Fibroblast of skin of back (primary cell): ENCODE data around the gene MAP3K5.

Experiments
- DNase-seq: peaks from one replicate; pipeline ENCODE4 v3.0.0-alpha.2; 2013

MAP3K5 gene

DNA sequence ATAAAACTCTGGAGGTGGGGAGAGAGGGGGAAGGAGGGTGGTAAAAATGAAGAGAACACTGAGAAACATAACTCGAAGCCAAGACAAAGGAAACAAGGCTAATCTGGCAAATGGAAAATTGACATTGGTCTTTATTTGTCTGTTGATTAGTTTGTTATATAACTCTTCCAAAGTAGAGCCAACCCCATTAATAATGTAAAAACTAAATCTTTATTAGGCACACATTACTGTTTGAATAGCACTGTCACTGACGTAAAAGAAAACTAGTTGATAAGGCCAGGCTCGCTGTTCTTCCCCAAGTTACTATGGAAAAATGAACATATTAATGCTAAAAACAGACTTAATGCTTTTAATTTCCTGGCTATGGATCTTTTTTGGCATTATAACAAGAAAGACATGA, 110.0 kb downstream of the MAP3K5 start:
- DNase-seq = no peak

DNA sequence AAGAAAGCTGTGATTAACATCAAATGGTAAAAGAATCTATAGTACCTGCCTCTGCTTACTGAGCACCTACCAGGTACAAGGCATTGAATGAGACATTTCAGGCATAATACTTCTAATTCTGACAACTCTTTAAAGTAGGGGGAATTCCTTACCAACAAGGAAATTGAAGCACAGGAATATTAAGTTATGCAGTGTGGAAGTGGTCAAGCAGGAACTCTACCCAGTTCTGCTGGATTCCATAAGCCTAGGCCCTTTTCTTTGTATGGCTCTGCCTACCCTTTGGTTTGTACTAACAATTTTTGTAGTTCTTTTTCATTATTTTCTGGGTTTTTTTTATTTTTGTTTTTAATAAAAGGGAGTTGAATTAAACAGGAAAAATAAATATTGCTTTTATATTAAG, 114.5 kb downstream of the MAP3K5 start:
- no peak for DNase-seq

DNA sequence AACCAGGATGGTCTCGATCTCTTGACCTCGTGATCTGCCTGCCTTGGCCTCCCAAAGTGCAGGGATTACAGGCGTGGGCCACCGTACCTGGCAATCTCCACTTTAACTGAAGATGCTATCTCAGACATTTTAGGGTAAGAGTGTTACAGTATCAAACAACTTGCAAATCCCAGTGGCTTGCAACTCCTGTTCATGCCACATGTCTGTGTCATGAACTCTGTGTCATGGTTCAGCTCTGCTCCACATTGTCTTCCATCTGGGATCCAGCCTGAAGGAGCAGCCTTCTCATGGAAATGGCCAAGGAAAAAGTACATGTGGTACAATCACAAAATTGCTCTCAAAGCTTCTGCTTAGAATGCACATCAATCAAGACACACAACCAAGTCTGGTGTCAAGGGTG, 114.9 kb downstream of the MAP3K5 start:
- no peak for DNase-seq

DNA sequence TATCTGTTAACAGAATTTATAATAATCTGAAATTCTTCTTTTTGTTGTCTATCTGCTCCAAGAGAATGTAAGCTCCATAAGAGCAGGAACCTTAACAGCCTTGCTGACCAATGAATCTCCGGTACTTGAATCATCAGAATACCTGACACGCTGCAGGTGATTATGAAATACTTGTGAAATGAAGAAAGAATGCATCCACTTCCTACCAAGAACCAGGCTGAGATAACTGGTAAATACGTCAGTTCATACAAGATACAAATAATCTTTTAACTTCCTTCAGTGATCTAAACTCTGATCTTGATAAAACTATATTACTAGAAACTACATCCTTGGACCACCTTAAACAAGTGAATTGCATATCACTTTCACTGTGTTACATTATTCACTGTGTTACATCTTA, 116.2 kb downstream of the MAP3K5 start:
- DNase-seq = no peak

DNA sequence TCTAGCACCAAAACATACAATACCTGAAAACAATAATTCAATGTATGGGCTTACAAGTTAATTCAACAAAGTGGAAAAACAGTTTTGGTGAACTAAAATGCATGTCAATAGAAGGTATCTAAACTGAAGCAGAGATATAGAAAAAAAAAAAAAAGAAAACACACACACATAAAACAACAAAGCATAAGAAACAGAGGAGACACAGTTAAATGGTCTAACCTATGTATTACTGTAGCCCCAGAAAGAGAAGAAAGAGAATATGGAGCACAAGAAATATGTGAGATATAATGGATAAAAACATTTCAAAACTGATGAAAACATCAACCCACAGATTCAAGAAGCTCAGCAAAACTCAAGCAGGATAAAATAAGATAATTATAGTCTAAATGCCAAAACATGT, 118.7 kb downstream of the MAP3K5 start:
- no peak for DNase-seq

DNA sequence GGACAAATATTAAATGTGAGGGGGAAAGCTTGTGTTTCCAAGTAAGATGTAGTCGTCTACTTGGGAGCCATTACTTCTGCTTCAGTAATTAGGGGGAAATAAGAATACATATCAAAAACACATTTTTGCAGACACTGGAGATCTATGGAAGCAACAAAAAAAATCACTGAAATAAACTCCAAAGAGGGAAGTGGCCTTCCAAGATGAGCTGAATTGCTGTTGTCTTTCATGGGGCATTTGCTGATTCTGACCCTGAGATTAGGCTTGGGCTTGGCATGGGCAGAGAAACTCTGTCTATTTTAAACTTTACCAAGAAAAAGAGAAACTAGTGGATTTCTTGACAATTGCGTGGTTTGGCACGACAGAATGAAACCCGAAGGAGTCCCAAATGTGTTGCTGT, 120.1 kb downstream of the MAP3K5 start:
- DNase-seq = no peak

DNA sequence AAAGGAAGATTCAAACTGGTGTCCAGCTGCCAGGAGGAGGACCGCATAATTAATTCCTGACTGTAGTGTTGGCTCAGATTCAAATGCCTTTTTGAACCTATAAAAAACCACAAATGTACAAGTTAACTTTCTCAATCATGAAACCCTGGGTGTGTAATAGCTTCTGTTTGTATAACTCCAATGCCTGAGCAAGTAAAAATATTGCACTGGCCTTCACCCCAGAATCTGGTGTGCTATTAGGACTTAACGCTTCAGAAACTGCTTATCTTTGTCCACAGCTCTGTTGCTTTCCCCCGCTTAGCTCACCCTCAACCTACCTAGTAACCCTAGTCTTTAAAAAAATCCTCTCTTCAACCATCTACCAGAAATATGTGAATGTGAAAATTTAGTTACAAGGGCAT, 123.0 kb downstream of the MAP3K5 start:
- peak; percentile 74 for DNase-seq

DNA sequence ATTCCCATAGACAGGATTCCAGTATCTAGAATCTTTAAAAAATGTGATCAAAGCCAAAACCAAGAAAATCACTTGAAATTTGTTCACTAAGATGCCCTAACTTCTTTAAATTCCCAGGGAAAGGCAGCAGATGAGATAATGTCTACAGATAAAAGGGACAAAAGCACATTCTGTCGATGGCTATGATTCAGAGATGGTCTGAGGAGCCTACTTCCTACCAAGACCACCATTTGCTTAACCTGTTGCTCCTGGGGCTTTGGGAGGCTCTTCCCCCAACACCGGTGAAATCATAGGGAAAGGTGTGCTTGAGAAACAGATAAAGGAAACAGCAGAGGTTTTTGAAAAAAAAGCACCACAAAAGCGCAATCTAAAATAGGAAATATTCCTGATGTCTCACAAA, 123.7 kb downstream of the MAP3K5 start:
- DNase-seq = no peak

DNA sequence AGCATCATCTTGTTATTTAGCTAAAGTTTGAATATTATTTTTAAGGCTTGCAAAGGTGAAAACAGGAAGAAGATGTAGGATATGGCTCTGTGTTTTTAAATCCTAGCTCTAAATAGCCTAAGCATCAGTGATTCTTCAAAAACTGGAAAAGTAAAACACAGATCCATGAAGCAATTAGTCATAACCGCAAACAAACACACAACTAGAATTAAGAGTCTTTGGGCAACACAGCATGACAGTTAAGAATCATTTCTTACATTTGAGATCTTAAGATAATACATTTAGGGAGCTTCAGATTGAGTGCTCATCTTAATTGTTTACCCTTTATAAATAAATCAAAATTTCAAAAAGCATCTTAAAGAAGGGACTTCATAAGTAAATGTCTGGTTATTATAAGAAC, 126.2 kb downstream of the MAP3K5 start:
- DNase-seq = no peak

DNA sequence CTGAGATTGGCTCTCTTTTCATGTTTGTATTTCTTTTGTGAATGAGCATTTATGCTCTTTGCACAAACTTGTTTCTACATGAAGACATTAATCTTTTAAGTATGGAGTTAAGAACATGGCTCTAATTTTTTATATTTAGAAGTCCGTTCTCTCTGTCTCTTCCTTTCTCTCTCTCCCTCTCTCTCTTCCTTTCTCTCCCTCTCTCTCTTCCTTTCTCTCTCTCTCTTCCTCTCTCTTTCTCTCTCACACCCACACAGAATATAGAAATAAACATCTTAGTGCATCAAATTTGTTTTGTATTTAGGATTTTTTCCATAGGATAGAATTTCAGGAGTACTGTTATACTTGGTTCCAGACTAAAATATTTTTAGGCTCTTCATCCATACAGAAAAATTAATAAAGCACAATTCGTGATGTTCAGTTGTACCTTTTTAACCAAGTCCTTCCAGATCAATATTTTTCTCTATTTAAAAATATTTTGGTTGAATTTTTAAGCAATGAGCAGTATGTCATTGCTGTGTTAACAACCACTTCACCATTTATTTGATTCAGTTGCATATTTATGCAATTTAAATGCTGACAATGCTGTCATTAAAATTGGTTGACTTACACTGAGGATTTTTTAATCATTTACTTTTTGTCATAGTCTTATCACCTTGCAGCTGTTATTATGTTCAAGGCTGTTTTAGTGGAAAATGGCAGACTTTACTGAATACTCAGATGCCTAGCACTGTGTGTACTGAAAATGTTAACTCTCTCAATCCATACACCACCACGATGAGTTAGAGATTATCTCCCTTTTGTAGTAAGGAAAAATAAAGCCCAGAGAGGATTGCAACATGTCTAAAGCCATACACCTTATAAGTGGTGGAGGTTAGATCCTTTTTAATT, 129.7 kb downstream of the MAP3K5 start:
- DNase-seq = no peak

DNA sequence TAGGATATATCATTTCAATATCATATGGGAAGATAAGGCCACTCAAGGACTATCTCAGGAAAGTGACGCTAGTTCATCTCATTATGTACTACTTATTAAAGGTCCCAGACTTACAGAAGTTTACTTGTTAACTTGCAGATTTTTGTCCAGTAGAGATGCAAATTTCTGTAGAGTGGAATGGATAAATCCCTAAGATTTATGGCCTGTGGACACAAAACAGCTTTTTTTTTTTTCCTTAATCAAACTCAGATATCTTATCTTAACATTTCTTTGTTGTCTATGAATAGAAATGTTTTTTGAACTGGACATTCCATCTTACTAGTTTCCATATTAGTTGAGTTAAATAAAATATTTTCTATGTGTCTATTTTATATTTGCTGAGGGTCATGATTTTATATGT, 131.6 kb downstream of the MAP3K5 start:
- DNase-seq = no peak

DNA sequence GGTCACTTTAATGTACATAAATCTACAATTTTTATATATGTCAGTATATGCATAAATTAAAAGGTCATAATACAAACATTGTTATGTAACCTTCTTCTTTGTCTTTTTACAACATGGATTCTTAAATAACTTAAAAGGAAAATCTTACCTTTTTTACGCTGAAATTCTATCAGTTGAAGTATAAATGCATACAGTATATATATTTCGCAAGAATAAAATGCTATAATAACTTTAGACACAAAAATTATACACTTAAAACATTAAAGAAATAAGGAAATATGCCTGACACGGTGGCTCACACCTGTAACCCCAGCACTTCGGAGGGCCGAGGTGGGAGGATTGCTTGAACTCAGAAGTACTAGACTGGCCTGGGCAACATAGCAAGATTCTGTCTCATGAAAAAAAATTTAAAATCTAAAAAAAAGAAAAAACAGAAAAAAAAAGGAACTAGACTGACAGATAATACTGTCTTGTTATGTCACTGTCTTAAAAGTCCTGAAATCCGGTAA, 132.2 kb downstream of the MAP3K5 start:
- DNase-seq = no peak

DNA sequence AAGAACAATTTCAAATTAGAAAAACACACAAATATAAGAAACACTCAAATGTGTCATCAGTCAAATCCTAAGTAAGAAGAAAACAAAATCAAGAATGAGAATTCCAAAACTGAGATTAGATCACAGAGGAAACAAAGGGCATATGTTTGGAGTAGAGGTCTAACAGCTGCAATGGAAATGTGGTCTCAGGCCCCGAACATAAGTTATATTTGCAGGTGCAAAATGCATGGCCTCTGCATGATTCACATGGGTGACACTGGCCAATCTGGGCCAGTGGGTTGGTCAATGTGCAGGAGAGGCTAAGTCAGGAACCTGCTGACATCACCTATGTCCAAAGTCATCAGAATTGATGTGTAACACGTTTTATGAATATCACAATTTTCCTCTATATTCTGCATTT, 133.6 kb downstream of the MAP3K5 start:
- no peak for DNase-seq

DNA sequence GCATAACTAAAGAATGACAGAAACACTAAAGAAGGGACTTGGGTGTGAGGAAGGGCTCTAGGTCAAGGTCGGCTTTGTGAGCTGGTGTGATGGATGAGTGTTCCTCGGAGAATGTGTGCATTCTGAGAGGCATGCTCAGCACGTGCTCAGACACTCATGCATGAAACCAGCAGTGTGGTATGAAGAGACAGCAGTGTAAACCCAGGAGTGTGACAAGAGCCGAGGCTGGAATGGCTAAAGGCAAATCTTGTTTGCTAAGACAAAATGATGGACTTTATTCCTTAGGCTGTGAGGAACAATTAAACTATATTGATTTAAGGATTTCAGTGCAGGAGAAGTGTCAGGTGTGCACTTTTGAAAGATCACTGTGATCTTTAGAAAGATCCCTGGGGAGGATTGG, 134.6 kb downstream of the MAP3K5 start:
- DNase-seq = peak; percentile 63

DNA sequence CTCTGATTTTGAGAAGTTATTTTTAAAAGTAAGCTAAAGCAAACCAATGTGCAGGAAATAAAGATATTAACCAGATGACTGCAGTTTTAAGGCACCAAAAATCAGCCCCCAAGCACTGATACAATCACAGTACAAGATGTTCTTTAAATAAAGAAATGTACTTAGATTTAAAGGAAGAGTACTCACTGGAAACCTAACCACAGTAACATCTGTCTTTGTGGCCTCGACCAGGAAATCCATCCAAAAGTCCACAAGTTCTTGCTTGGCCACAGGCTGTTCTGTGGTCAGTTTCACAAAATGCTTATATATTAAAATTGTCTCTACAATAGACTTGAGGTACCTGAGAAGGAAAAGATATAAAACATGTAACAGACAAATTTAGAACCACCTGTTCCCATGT, 136.2 kb downstream of the MAP3K5 start:
- no peak for DNase-seq

DNA sequence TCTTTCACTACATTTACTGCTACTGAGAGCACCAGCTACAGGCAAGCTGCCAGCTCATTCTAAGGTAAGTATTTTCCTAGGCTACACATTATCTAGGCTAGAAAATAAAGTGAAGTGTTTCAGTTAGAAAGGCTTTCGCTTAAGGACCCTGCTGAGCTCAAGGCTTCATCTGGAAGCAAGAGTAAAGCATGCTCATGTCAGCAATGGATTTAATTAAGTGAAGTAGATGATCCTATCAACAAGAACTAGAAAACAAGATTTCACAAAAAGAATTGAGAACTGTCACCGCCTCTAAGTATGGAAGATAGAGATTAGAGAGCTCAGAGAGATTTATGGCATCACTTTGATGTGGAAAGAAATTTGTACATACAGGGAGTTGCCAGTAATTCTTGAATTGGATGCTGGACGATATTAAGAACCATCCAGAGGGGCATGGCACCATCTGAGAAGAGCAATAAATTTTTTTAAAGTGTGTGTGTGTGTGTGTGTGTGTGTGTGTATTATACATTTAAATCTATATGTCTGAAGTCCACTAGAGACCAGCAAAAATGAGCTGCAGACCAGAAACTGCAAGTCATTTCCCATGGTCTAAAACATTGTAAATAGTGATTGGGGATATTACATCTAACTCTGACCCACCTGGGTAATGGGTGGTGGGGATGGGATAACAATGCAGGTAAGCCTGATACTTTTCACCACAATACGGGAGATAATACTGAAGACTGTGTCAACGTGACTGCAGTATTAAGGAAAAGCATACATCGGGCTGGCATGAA, 136.8 kb downstream of the MAP3K5 start:
- no peak for DNase-seq

DNA sequence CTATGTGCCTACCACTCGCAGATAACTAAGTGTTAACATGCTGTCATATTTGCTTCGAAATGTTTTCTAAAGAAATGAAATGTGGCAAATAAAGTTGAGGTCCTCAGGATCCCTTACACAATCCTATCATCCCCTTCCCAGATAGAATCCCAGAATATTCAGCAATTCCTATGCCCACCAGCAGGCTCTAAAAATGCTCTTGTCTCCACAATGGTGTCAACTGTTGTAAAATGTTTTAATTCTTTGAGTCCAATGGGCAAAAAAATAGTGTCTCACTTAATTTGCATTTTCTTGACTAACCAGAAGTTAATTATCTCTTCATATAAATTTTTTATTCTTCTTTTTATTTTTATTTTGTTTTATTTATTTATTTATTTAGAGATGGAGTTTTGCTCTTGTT, 138.2 kb downstream of the MAP3K5 start:
- no peak for DNase-seq

DNA sequence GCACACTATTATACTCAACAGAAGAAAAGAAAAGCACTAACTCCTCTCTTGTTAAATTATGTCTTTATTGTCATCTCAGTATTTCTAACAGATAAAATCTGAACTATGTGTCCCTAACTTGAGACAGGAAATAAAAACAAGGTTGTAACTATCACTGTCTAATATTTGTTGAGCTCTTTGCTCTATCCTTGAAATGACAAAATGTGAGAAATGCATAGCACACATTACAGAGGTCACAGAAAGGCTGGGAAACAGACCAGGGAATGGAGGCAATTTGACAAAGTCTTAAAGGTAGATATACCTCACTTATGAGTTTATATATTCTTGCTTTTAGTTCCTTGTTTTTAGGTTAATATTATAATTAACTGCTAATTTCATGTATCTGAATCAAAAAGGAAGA, 139.6 kb downstream of the MAP3K5 start:
- DNase-seq = no peak

DNA sequence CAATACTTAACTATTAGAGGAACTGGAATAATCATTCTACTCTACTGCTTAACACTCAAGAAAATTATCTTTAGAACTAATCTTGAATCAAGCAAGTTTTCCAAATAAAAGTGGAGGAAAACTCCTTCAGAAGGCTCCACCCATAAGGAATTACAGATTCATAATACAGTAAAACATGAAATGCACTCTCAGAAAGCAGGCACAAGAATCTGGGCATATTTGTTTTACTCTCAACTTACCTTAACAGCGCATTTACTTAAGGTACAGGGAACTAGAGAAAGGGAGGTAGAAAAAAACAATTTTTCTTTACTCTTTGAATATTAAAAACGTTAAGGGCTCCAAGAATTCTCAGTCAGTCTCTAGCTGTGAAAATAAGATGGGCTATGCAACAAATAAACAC, 140.3 kb downstream of the MAP3K5 start:
- DNase-seq = no peak

DNA sequence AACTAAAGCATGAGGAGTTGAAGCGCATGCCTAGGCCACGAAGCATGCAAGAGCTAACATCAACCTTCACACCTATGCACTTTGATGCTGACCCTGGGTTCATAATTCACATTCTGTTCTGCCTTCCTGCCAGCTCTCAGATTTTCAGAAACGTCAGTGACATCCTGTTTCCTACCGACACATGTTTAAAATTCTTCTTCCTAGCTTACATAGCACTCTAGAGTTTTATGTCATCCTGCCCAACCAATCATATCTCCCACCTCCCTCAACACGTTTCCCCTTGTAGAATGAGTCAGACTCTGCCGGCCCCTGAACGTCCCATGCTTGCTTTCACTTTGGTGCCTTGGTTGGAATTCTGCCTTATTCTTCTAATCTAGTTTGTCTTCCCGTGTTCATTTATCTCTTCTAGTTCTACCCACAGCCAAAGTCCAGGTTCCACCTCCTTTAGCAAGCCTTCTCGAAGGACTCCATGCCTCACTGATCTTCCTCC, 144.9 kb downstream of the MAP3K5 start:
- peak; percentile 88 for DNase-seq

DNA sequence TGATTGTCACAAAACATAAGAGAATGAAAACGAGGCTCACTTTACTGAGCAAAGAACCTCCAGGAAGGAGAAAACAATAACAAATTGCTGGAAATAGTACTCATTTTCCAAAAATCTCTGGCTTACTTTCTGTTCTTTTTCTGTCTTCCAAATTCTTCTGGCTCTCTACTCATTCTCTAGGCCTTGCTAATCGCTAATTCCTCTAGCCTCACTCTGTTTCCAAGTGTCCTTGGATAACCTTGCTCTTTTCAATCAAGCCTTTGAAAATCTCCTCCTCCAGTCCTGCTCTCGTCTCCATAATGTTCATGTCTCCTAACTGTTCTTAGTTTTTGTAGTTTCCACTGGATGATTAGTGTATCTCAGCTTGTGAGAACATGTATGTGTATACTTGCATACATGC, 145.9 kb downstream of the MAP3K5 start:
- peak; percentile 9 for DNase-seq

DNA sequence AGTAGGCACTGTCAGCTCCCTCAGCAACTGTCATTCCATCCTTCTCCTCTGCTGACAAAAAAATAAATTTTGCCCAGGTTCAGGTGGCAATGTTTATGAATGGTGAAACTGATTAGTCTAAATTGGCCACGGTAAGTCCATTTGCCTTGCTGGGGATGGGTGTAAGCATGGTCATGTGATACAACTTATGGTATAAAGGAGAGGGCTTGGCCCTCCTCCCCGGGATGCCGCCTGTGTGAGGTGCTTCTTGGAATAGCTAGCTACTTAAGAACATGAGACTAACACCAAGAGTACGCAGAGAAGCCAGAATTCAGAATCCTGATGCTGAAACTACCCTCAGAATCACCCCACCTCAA, 147.7 kb downstream of the MAP3K5 start:
- DNase-seq = no peak

DNA sequence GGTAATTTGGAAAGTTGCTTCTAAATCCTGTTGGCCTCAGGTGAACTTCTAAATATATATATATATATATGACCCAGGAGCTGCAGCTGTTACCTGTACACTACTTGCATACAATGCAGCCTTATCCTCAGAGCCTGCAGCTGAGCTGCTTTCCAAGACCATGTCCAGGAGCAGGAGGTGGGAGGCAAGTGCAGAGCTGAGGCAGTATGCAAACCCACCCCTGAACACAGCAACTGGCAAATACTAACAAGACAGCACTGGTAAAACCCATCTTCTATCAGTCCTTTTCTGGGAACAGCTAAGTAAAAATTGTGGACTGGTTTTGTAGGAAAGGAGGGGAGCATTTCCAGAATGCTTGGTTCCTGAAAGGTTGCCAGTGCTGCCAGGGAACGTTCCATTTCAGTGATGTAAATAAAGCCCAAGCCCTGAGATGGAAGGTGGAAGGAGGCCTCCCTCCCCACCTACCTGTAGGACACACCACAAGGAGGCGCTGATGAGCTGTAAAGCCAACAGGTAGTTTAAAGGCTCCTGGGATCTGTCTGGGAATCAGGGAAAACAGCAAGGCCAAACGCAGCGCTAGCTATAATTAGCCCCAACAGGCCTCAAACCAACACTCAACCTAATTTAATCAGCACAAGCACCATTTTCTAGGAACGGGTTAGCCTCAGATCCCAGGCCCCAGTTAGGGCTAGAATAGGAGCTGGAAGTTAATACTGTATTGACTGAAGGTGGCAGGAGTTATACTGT, 148.3 kb downstream of the MAP3K5 start:
- peak; percentile 77 for DNase-seq
